LNCaP clone FGC (cell line): ENCODE results near the gene TMEM121.

Source experiments
- DNase-seq: peaks from one replicate; pipeline ENCODE4 v3.0.0-alpha.2; 2011; ENCODE audit warnings: low read depth
- H3K4me3 ChIP-seq: 2 replicates; pipeline ENCODE4 v1.5.1; 2011; ENCODE audit warnings: mild to moderate bottlenecking, low read depth, low read length, control low read depth
- CTCF ChIP-seq: IDR thresholded peaks from 2 replicates; pipeline ENCODE4 v1.5.1; 2012; ENCODE audit warnings: mild to moderate bottlenecking; ENCODE audit not compliant: control insufficient read depth, insufficient read depth; ENCODE audit errors: extremely low read depth

Gene TMEM121

GRCh38 chr14:105492031-105492970, 34.1 kb upstream of the TMEM121 start:
- TF ChIP-seq CTCF = no peak
- H3K4me3 ChIP-seq = peak overlapping the region; percentile 70
- DNase-seq = peak; percentile 71

GRCh38 chr14:105492971-105493871, 33.2 kb upstream of the TMEM121 start:
- H3K4me3 ChIP-seq = no peak overlapping the region
- TF ChIP-seq CTCF = no peak
- DNase-seq = no peak

- no peak overlapping the region for H3K4me3 ChIP-seq
- DNase-seq = no peak
- TF ChIP-seq CTCF = no peak
These were observed 32.3 kb upstream of the TMEM121 start for GRCh38 chr14:105493921-105494605.

- no peak for DNase-seq
- no peak overlapping the region for H3K4me3 ChIP-seq
- TF ChIP-seq CTCF = no peak
These were observed 31.8 kb upstream of the TMEM121 start for GRCh38 chr14:105494606-105494929.

GRCh38 chr14:105495101-105495989, 31.0 kb upstream of the TMEM121 start:
- TF ChIP-seq CTCF = no peak
- peak; percentile 44 for DNase-seq
- no peak overlapping the region for H3K4me3 ChIP-seq
